Brain microvascular endothelial cell (primary cell): ENCODE measurements around the gene SUSD6.

Experiments
- DNase-seq: peaks from one replicate; pipeline ENCODE4 v3.0.0-alpha.2; 2020
- H3K27ac ChIP-seq: fragments of 250-450 bp; sonication (Bioruptor Pico); 2 replicates; pipeline ENCODE4 v1.5.1; 2020; ENCODE audit warnings: mild to moderate bottlenecking, moderate library complexity
- H3K27me3 ChIP-seq: fragments of 250-450 bp; sonication (Bioruptor Pico); replicated peaks from 2 replicates; pipeline ENCODE4 v1.5.1; 2020; ENCODE audit warnings: mild to moderate bottlenecking
- H3K36me3 ChIP-seq: fragments of 250-450 bp; sonication (Bioruptor Pico); replicated peaks from 2 replicates; pipeline ENCODE4 v1.5.1; 2020; ENCODE audit warnings: mild to moderate bottlenecking
- H3K4me3 ChIP-seq: 2 replicates; pipeline ENCODE4 v1.5.1; 2011; ENCODE audit warnings: low read depth, mild to moderate bottlenecking, control low read depth, low read length, moderate library complexity
- in situ Hi-C: cut with HindIII; loops from 2 replicates; pipeline ENCODE4 v1.10.0; 2017; ENCODE audit warnings: low sequenced_read_pairs, low pct_ligation_motif_present
- TF ChIP-seq, protein P1 (sequence below): IDR thresholded peaks from 2 replicates; pipeline ENCODE4 v1.5.1; 2011; ENCODE audit warnings: low read depth, mild to moderate bottlenecking, moderate library complexity, low read length, control low read depth, inconsistent platforms; ENCODE audit errors: missing control alignments

SUSD6 gene

DNA sequence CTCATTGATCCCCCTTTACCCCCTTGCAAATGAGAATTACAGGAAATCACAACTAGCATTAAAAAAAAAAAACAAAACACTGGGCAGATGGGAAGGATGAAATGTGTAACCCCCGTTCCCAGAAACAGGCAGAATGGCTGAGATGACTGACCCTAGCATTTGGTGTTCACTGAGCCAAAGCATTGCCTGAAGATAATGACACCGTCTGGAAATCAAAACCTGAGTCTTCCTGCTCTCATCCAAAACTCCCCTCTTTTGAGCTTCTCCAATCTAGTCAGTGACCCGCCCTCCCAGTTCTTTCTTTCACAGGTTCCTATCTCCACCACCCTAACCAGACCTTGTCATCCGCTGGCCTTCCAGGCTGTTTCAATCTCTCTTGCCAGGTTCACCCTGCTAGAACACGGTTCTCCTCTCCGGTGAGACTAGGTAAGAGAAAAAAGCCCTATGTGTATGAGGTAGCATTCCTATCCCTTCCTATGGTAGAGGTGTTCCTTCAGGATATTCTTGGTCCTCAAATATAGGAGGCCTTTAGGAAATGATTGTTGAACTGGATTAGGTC lies 21.3 kb downstream of the SUSD6 start:
- Histone ChIP-seq H3K36me3 (no peaks in the 10 kb centered on the region), H3K27ac (no peak overlapping the region), H3K27me3 (no peaks in the 10 kb centered on the region), H3K4me3 (no peak overlapping the region)
- TF ChIP-seq, protein P1, sequence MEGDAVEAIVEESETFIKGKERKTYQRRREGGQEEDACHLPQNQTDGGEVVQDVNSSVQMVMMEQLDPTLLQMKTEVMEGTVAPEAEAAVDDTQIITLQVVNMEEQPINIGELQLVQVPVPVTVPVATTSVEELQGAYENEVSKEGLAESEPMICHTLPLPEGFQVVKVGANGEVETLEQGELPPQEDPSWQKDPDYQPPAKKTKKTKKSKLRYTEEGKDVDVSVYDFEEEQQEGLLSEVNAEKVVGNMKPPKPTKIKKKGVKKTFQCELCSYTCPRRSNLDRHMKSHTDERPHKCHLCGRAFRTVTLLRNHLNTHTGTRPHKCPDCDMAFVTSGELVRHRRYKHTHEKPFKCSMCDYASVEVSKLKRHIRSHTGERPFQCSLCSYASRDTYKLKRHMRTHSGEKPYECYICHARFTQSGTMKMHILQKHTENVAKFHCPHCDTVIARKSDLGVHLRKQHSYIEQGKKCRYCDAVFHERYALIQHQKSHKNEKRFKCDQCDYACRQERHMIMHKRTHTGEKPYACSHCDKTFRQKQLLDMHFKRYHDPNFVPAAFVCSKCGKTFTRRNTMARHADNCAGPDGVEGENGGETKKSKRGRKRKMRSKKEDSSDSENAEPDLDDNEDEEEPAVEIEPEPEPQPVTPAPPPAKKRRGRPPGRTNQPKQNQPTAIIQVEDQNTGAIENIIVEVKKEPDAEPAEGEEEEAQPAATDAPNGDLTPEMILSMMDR = no peak
- in situ Hi-C loops = no loop called here
- DNase-seq = no peak

DNA sequence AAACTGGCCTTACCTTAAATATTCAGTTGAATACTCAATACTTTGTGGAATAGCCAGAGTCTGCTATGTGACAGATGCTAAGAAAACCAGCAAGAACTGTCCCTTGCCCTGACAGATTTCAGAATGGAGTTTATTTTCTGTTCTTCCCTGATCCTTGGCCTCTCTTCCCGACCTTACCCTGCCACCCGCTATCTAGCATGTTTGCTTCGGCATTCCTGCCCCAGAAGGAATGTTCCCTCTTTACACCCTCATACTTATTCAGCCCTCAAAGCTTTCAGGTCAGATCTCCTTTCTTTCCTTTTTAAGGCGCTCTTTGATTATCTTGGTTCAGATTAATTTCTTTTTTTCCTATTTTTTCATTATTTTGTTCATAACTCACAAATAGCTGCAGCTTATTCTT lies 21.8 kb downstream of the SUSD6 start:
- in situ Hi-C loops = no loop called here
- no peaks in the 10 kb centered on the region for H3K27me3 ChIP-seq

DNA sequence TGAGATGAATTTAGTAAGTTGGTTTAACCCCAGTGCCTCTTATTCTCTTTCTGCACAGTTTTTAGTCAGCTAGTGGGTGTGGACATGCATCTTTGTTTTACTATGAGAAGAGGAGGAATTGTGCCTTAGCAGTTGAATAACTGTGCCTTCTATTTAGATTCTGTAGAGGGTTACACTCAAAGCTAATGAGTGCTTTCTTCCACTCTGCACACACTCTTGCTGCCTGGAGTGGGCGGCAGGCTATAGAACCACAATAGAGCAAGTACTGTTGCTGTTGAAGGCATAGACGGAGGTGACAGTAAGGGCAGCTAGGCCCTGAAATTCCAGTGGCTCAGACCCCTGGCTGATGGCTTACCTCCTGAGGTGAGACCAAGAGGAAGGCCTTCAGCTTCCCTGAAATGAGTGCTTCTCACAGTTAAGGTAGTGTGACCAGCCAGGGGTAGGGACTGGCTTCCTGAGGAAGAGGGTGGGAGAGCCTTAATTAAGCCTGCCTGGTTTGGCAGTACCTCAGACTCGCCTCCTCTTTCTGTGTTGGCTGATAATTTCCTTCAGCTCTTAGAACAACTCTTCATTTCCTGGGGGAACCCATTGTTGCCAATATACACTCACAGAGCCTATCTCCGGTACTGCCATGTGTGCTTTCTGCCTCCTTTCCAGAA lies 24.7 kb downstream of the SUSD6 start:
- H3K27ac ChIP-seq = no peak overlapping the region
- in situ Hi-C loops = no loop called here
- TF ChIP-seq, protein P1 = no peak

More for the DNA sequence above, 21.8 kb downstream of the SUSD6 start:
- Histone ChIP-seq H3K36me3 (no peaks in the 10 kb centered on the region), H3K4me3 (no peak overlapping the region), H3K27ac (no peak overlapping the region)
- TF ChIP-seq, protein P1 = no peak
- DNase-seq = no peak

DNA sequence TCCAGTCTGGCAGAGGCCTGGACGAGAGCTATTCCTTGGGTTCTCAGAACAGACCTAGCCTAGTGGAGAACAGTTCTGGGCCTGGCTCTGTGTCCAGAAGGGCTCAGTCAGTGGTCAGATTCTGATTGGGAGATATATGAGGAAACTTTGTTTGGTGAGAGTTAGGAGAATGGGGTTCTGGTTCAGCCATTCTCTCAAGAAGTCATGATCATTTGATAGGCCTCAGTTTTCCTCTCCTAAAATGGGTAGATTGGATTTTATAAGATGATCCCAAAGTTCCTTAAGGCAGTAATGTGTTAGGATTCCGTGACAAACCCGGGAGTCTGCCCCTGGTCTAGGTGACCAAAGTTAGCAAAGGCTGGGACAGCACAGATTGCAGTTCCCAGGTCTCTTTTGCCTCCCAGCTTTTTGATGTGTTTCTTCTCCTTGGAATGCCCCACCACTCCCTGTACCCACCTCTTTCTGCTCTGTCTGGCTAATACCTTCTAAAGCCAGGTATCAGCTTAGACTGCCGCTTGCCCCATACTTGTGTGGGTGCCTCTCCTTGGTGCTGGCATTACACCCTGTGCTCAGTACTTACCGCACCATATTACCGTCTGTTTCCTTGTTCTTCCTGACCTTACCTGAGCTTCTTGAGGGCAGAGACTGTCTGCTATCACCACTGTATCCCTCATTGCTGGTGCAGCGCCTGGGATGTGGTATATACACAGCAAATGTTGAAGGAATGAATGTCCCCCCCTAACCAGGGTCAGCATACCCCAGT lies 25.5 kb downstream of the SUSD6 start:
- no peaks in the 10 kb centered on the region for H3K27me3 ChIP-seq
- no peak overlapping the region for H3K27ac ChIP-seq
- TF ChIP-seq, protein P1 = no peak
- in situ Hi-C loops = no loop called here
- DNase-seq = no peak
- H3K36me3 ChIP-seq = no peaks in the 10 kb centered on the region
- H3K4me3 ChIP-seq = no peak overlapping the region

More for the DNA sequence above, 24.7 kb downstream of the SUSD6 start:
- H3K27me3 ChIP-seq = no peaks in the 10 kb centered on the region
- DNase-seq = no peak
- H3K4me3 ChIP-seq = no peak overlapping the region
- no peaks in the 10 kb centered on the region for H3K36me3 ChIP-seq

DNA sequence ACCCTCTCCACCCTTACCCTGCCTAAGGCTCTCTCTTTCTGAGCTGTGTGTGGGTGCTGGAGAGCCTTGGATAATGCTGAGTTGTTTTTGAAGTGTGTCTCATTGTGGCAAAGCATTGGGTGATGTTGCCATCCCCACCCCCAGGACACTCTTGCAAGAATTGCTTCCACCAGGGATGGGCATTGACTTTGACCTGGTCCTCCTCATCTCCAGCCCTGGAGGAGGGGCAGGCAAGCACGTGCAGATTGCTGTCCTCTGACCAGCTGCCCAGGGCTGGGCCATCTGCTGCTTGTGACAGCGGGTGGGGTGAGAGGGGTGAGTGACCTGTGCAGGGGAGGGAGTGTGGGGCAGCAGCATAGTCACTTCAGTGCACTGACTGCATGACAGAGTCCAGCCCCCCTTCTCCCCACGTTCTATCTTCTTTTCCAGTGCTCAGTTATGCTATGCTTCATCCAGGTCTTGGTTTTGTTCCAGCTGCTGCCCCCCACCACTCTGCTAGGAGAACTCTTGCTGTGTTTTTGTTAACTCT lies 26.2 kb downstream of the SUSD6 start:
- no peaks in the 10 kb centered on the region for H3K36me3 ChIP-seq
- no peak for DNase-seq
- no peak overlapping the region for H3K4me3 ChIP-seq
- no peak overlapping the region for H3K27ac ChIP-seq
- TF ChIP-seq, protein P1 = no peak
- H3K27me3 ChIP-seq = no peaks in the 10 kb centered on the region
- in situ Hi-C loops = no loop called here
